ENCODE results near the gene ZFYVE19.

GRCh38 chr15:40773496-40773895 is 33.4 kb upstream of the ZFYVE19 start:
- TF ChIP-seq CTCF (IDR thresholded peaks at IDR 0.05) (no peak), POLR2A (IDR thresholded peaks at IDR 0.05) (no peak)
